Stimulated activated CD8-positive, alpha-beta memory T cell treated with anti-CD3 and anti-CD28 coated beads, Interleukin-15, amount 100 ng/mL, for 48 hours (primary cell): ENCODE data around the gene CAPN9.

Experiments used
- DNase-seq, 2 donors: peaks; one replicate each; pipeline ENCODE4 v3.0.0-alpha.2; 2020; ENCODE audit warnings: low read depth in 2 of 2

Gene CAPN9

DNA sequence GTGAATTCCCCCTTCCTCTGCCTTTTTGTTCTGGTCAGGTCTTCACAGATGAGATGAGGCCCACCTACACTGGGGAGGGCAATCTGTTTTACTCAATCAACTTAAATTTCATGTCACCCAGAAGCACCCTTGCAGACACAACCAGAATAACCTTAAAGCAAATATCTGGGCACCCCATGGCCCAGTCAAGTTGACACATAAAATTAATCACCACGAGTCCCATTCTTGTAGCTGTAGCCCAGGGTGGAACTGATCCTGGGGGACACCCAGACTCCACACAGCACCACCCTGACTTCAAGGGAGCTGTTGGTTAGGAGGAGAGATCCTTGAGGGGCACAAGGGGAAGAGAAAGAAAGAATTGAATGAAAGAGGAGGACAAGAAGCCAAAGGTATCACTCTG, 23.1 kb downstream of the CAPN9 start:
- no peak for DNase-seq

GRCh38 chr1:230771773-230772354, 24.7 kb downstream of the CAPN9 start:
- DNase-seq: no peak

DNA sequence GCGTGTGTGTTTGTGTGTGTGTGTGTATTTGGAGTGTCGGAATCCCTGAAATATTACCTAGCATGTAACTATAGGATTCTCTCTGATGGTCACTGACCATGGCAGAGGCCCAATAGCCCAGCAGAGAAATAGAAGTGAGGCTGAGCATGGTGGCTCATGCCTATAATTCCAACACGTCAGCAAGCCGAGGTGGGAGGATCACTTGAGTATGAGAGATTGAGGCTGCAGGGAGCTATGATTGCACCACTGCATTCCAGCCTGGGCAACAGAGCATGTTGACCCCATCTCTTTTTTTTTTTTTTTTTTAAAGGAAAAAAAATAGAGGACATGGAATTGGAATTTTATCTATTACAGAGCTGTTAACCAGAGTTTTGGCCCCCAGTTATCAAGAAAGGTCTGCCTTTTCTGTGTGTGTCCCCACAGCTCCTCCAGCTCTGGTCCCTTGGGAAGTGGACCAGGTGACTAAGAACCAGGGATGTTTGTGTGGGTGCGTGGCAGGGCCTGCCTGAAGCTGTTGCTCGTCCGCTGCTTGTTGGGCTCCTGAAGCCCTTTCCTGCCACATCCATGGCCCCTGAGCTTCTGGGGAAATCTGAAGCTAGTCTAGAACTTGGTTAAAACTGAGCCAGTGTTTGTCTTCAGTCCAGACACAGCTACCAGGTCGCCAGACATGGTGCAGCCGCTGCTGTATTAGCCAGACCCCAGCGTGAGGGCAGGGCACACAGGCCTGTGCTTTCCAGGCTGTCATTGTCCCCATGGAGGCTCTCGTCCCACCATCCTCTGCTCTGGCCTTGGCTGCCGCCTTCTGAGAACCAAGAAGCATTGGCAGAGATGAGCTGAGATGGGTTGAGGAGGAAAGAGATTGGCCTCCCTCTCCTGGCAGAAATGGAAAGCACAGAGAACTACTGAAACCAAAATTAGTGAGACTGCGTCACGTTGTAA, 25.5 kb downstream of the CAPN9 start:
- DNase-seq: no peak

GRCh38 chr1:230773396-230774033, 26.3 kb downstream of the CAPN9 start:
- no peak for DNase-seq

GRCh38 chr1:230778916-230779590, 31.9 kb downstream of the CAPN9 start:
- no peak for DNase-seq

GRCh38 chr1:230781131-230781530, 33.9 kb downstream of the CAPN9 start:
- no peak for DNase-seq

DNA sequence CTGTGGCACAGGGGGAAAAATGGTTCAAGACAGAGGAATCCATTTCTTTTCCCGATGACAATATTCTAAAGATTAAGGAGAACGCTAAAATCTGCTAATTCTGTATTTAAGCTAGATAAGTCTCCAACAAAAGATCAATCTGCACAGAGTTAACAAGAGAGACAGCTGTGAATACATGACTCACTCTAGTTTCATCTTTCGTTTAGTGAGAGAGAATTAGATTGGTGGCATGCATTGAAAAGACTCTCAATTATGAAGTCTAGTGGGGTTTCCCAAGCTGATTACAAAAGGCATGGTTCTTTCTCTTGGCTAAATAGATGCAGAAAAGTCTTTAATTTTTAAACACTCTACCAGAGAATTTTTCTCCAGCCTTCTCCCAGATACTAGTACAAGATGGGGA, 34.4 kb downstream of the CAPN9 start:
- no peak for DNase-seq

GRCh38 chr1:230784163-230784562, 37.0 kb downstream of the CAPN9 start:
- DNase-seq: no peak

GRCh38 chr1:230785636-230786384, 38.6 kb downstream of the CAPN9 start:
- no peak for DNase-seq

DNA sequence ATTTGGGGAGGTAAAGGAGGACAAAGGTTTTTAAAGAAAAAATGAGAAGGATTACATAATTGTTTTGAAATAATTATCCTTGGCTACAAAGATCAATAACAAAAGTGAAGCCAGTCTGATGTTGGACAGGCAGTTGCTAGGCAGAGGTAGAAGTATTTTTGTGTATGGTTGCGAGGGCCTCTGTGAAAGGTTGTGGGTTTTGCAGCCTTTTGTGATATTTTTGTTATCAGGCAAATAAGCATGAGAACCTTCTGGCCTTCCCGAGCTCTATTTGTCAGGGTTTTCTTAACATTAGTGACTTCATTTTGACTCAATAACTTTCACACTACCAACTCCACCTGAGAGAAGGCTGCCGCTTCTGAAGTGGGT, 39.2 kb downstream of the CAPN9 start:
- DNase-seq: no peak

GRCh38 chr1:230787471-230787870, 40.3 kb downstream of the CAPN9 start:
- DNase-seq: no peak

DNA sequence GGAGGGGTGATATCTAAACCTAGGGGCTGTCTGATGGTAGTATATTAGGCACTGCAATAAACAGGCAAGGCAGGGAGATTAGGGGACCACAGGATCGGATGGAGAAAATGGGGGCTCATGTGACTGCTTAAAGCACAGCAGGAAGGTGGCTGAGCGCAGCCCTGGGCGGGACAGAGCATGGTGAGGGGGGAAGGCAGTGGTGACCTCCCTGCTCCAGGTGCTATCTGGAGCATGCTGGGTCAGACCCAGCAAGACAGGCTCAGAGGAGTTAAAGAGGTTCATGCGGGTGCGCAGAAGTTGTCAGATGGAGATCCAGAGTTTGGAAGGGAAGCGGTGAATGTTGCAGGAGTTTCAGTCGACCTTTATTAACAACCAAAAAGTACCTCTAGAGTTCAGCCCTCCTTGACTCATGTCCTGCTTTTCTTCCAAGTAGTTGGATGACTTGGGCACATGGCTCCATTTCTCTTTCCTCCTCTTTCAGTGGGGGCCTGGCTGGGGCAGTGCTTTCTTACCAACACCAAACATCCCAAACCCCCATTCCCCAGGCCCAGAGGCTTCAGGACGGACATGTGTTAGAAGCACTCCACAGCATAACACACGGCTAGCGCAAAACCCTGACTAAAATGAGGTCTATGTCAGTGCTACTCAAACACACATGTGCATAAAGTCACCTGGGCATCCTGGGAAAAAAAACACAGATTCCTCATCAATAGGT, 41.5 kb downstream of the CAPN9 start:
- no peak for DNase-seq

DNA sequence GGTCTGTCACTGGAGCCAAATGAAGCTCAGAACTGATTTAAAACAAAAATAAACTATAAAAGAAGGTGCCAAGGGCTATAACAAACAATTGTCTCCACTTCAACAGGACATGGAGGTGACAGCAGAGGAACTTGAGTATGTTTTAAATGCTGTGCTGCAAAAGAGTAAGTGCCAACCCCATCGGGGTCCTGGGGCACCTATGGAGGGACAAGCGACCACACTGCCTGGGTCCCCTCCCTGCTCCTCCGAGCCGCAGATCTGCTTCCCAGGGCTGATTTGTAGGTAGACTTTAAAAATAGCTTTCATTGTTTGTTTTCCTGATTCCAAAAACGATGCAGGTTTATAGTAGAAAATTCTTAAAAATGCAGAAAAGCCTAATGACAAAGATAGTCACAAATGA, 42.8 kb downstream of the CAPN9 start:
- DNase-seq: no peak

DNA sequence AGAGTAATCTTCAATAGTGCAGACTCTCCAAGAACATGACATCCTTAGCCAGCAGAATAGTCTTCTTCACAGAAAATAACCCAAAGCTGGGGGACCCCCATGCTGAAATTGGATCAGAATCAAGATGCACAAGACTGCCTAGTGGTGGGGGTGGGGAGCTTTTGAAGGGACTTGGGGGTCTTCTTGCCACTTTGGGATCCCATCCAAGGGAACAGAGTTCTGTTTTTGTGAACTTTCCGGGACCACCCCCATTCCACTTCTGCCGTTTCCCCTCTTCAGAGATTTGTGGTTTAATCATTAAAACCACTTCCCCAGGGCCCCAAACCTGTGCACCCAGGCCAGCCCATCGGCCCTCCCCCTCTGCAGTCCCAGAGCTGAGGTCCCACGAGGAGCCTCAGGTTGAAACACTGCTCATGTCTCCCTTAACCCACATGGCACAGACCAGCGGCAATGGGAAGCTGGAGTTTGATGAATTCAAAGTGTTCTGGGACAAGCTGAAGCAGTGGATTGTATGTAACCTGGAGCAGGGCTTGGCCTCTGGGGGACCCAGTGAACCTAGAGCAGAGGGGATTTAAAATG, 44.9 kb downstream of the CAPN9 start:
- no peak for DNase-seq

- no peak for DNase-seq
Observed at GRCh38 chr1:230792691-230793462, 45.7 kb downstream of the CAPN9 start.

GRCh38 chr1:230793463-230793745, 46.2 kb downstream of the CAPN9 start:
- no peak for DNase-seq

DNA sequence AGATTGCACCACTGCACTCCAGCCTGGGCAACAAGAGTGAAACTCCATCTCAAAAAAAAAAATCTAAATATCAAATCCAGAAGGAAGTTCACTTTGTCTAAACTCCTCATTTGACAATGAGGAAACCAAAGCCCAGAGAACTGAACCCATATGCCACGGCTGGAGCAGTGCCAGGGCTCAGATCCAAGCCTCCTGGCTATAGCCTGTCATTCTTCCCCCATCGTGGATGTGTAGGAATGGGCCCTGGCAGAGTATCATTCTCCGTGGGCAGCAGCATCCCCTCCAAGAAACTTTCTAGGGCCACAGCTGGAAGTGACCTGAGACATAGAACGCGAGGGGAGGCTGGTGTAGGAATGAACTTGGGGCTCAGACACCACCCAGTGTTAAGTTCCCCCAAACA, 47.2 kb downstream of the CAPN9 start:
- DNase-seq: no peak

- DNase-seq: no peak
Observed at GRCh38 chr1:230794871-230795605, 47.9 kb downstream of the CAPN9 start.

GRCh38 chr1:230796626-230797025, 49.4 kb downstream of the CAPN9 start:
- no peak for DNase-seq
